ENCODE data around the gene DIP2C.

- TF ChIP-seq POLR2A (IDR thresholded peaks at IDR 0.05; ENCODE audit: low read depth, low read length) (no peak), POLR2AphosphoS5 (IDR thresholded peaks at IDR 0.05; ENCODE audit: low read depth, low read length) (no peak), TAF1 (IDR thresholded peaks at IDR 0.05; ENCODE audit: borderline replicate concordance, low read depth, low read length) (no peak)
Measured at GRCh38 chr10:629186-629998, 60.1 kb downstream of the DIP2C start.

All from GM12892 (cell line).